Omental fat pad (tissue), 4 donors: ENCODE data around the gene UCN2. TPM values are rescaled to one million over a fixed set of nuclear protein-coding genes. Genes with fewer than 3 reads are reported as not detected.

Experiments used
- ATAC-seq: fragments of 150-250 bp; one replicate; pipeline ENCODE4 v1.9.1; 2016; ENCODE audit warnings: mild to moderate bottlenecking, moderate library complexity; ENCODE audit not compliant: low FRiP score
- DNase-seq: peaks from one replicate; pipeline ENCODE4 v3.0.0-alpha.2; 2019; ENCODE audit warnings: low spot score
- total RNA-seq, 4 donors: library from RNA; depleted of rRNA; stranded (reverse); fragments of >200 nt; gene quantifications; one replicate each; pipeline ENCODE4 v1.1.0, GENCODE V29; 2016
- TF ChIP-seq, protein P1 (sequence below), 3 donors: fragments of 450-650 bp; IDR thresholded peaks; one replicate each; pipeline ENCODE4 v1.5.1; 2016 to 2017; ENCODE audit warnings: antibody characterized with exemption in 3 of 3, mild to moderate bottlenecking in 3 of 3, moderate library complexity in 2 of 3

The UCN2 gene
- total RNA-seq, 4 donors from 2014 or later: 0.28 TPM; not detected in 3

DNA sequence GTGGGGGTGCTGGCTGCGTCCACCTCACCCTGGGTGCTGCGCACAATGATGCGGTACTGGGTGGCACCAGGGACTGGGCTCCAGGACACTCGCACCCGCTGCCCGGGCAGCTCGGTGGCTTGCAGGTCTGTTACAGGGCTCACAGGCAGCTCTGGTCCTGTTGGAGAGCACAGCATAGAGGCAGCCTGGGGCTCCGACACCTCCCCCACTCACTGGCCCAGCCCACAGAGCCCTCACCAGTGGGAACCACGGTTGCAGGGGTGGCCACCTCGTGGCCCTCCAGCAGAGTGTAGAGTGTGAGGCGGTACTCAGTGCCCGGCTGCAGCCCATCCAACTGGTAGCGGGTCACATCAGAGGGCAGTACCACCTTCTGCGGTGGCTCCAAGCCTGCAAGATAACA lies 27.9 kb upstream of the UCN2 start:
- no peak for DNase-seq
- TF ChIP-seq, protein P1, sequence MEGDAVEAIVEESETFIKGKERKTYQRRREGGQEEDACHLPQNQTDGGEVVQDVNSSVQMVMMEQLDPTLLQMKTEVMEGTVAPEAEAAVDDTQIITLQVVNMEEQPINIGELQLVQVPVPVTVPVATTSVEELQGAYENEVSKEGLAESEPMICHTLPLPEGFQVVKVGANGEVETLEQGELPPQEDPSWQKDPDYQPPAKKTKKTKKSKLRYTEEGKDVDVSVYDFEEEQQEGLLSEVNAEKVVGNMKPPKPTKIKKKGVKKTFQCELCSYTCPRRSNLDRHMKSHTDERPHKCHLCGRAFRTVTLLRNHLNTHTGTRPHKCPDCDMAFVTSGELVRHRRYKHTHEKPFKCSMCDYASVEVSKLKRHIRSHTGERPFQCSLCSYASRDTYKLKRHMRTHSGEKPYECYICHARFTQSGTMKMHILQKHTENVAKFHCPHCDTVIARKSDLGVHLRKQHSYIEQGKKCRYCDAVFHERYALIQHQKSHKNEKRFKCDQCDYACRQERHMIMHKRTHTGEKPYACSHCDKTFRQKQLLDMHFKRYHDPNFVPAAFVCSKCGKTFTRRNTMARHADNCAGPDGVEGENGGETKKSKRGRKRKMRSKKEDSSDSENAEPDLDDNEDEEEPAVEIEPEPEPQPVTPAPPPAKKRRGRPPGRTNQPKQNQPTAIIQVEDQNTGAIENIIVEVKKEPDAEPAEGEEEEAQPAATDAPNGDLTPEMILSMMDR (IDR thresholded peaks at IDR 0.05): no peak
- ATAC-seq: no peak

DNA sequence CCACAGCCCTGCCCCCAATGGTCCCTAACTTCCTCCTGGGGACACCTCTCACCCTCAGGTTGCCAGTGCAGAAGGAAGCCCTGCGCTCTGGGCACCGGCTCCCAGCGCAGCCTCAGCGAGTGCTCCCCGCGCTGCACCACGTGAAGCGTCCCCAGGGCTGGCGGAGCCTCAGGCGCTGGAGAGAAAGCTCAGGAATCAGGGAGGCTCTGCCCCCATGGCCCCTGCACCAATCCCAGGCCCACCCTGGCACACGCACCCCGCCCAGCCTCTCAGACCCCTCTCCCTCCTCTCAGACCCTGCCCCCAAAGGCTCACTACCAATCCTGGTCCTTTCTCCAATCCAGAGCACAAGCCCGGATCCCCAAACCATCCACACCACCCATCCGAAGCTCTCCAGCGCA lies 24.6 kb upstream of the UCN2 start:
- ATAC-seq: no peak
- TF ChIP-seq, protein P1 (IDR thresholded peaks at IDR 0.05): no peak

DNA sequence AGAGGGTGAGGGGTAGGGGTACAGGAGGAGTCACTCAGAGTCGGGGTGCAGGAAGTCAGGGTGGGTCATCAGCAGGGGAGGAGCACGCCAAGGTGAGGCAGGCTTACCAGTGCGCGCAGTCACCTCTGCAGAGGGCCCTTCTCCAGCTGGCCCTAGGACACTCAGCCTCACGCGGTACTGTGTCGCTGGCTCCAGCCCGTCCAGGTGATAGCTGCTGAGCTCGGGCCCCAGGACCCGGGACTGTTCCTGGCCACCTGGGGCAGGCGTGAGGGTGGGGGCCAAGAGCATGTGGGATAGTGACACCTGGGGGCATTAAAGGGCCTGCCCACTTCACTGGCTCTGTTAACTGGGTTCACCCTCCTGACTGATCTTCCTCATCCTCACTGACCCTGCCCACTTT lies 24.1 kb upstream of the UCN2 start:
- TF ChIP-seq, protein P1 (IDR thresholded peaks at IDR 0.05): no peak
- DNase-seq: no peak
- ATAC-seq: no peak

More for the DNA sequence above, 24.6 kb upstream of the UCN2 start:
- no peak for DNase-seq

- no peak for DNase-seq
- ATAC-seq: no peak
- TF ChIP-seq, protein P1 (IDR thresholded peaks at IDR 0.05): no peak
Observed at GRCh38 chr3:48585411-48585810, 21.8 kb upstream of the UCN2 start.

DNA sequence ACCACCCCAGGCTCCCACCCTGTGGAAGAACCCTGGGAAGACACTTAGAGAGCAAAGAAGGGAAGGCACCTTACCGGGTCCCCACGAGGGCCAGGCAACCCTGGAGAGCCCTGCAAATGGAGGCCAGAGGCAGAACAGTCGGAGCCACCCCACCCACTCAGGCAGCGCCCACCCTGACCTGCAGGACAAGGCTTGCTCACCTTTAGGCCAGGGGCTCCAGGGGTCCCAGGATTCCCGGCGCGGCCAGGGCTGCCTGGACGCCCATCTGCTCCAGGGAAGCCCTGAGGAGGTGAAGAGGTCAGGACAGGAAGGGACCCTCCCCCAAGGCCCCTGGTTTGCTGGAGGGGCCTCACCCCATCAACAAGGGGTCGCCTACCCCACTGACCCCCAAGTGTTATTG lies 21.3 kb upstream of the UCN2 start:
- no peak for DNase-seq
- TF ChIP-seq, protein P1 (IDR thresholded peaks at IDR 0.05): no peak
- no peak for ATAC-seq

GRCh38 chr3:48581621-48582481 lies 18.3 kb upstream of the UCN2 start:
- DNase-seq: no peak
- TF ChIP-seq, protein P1 (IDR thresholded peaks at IDR 0.05): no peak
- ATAC-seq: no peak

GRCh38 chr3:48576647-48577046 lies 13.1 kb upstream of the UCN2 start:
- ATAC-seq: no peak
- TF ChIP-seq, protein P1 (IDR thresholded peaks at IDR 0.05): no peak
- no peak for DNase-seq
